CD4-positive, alpha-beta T cell treated with Interleukin-1 beta for 1 hour (primary cell): Measurements from ENCODE around the gene ACSM6.
A peak's percentile ranks its signal among the peaks of the same experiment; 100 is the strongest.
"Not testable (repeated sequence)": the region's sequence is repeated elsewhere in the genome, so short reads cannot be mapped to it uniquely, and the experiment has no call there.

ENCODE experiments used
- DNase-seq, 2 donors: peaks; one replicate each; pipeline ENCODE4 v3.0.0-alpha.2; 2020 to 2022

ACSM6 gene

GRCh38 chr10:95193944-95194343 is at the start of gene ACSM6:
TSS of gene ACSM6 (plus strand) at chr10:95194238. CDS start at chr10:95194486, 248 bp downstream.
- no peak for DNase-seq

GRCh38 chr10:95168694-95169093 is 25.3 kb upstream of the ACSM6 start:
- DNase-seq, result no peak

- DNase-seq, result no peak
Observed at GRCh38 chr10:95169522-95169921, 24.5 kb upstream of the ACSM6 start.

GRCh38 chr10:95170790-95171189 is 23.2 kb upstream of the ACSM6 start:
- DNase-seq, result no peak

- DNase-seq, result no peak
Observed at GRCh38 chr10:95171336-95171735, 22.7 kb upstream of the ACSM6 start.

GRCh38 chr10:95172851-95173250 is 21.2 kb upstream of the ACSM6 start:
- DNase-seq, result no peak

- DNase-seq, result no peak
Observed at GRCh38 chr10:95176101-95176500, 17.9 kb upstream of the ACSM6 start.

GRCh38 chr10:95177429-95177828 is 16.6 kb upstream of the ACSM6 start:
- no peak for DNase-seq

- no peak for DNase-seq
Observed at GRCh38 chr10:95178266-95178665, 15.8 kb upstream of the ACSM6 start.

- DNase-seq, result no peak
Observed at GRCh38 chr10:95178797-95179196, 15.2 kb upstream of the ACSM6 start.

GRCh38 chr10:95181726-95182125 is 12.3 kb upstream of the ACSM6 start:
- no peak for DNase-seq

GRCh38 chr10:95183271-95184230 is 10.5 kb upstream of the ACSM6 start:
- DNase-seq, result peak; percentile 47 to 82

GRCh38 chr10:95187617-95188016 is 6.4 kb upstream of the ACSM6 start:
- DNase-seq, result no peak

- no peak for DNase-seq
Observed at GRCh38 chr10:95188593-95188992, 5.4 kb upstream of the ACSM6 start.

- DNase-seq, result no peak
Observed at GRCh38 chr10:95196046-95196445, 2.0 kb downstream of the ACSM6 start.

GRCh38 chr10:95201736-95202135 is 7.7 kb downstream of the ACSM6 start:
- no peak for DNase-seq

GRCh38 chr10:95202865-95203264 is 8.8 kb downstream of the ACSM6 start:
- DNase-seq, result not testable (repeated sequence)

- DNase-seq, result no peak
Observed at GRCh38 chr10:95208702-95209391, 14.8 kb downstream of the ACSM6 start.

- DNase-seq, result no peak
Observed at GRCh38 chr10:95209509-95210127, 15.6 kb downstream of the ACSM6 start.

GRCh38 chr10:95211606-95212279 is 17.7 kb downstream of the ACSM6 start:
- no peak for DNase-seq

GRCh38 chr10:95214369-95214768 is 20.3 kb downstream of the ACSM6 start:
- DNase-seq, result no peak

- DNase-seq, result no peak
Observed at GRCh38 chr10:95214793-95215192, 20.8 kb downstream of the ACSM6 start.

GRCh38 chr10:95217476-95217875 is 23.4 kb downstream of the ACSM6 start:
- DNase-seq, result no peak
